Measurements from ENCODE around the gene OCSTAMP.

OCSTAMP gene

DNA sequence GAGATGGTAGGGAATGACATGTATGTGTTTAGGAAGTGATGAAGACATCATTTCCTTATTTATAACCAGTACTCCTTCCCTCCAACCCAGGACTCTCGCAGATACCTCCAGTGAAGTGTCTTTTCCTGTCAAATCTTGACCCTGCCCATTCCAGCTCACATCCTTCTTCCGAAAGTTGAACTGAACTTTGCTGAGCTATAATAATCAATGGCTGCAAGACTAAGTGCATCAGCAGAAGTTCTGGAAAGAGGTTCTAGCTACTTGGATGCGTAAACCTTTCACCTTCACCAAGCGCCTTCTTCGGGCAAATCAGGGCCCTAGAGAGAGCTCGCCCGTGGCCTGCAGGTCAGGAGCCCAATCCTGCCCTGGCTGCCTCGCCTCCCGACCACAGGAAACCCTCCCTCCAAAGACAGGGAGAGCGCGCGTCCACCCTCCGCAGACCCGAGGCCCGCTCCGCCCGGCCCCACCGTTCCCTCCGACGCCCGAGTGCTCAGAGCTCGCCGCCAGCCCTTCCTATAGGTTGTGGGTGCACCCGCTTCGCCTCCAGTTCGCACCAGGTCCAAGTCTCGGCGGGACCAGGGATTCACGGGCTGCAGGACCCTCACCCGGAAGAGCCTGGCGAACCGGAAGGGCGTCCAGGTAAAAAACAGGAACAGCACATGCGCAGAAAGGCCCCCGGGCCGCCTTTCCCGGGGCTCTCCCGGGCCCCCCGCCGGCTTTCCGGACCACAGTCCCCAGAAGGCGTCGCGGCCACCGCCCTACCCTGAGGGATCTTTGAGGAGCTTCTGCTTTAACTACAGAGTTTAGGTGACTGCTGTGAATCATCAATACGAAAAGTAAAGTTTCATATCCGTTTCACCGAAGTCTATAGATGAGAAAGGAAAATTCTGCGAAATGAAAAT is 37.3 kb downstream of the OCSTAMP start, which contains the start of gene ZNF334:
ZNF334 (minus strand) TSS at position 617 of the 902 bp plus-strand sequence. CDS start 1,457 bp downstream, outside the sequence.
- DNase-seq, result no peak

DNA sequence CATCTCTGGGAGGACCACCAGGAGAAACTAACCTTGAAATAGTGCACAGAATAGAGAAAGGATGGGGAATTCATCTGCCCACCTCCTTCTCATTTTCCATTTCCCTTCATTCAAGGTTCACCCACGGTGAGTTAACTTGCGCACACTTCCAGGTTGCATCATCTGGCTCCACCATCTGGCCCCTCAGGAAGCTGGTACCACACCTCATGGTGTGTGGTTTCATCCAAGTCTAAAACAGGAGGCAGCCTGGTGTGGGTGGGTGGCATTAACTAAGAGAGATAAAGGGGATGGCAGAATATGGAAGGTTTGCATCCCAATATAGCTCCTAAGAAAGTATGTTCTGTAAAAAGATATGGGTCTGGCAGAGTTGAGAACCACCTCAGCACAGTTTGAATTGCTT is 40.9 kb downstream of the OCSTAMP start:
- no peak for DNase-seq

DNA sequence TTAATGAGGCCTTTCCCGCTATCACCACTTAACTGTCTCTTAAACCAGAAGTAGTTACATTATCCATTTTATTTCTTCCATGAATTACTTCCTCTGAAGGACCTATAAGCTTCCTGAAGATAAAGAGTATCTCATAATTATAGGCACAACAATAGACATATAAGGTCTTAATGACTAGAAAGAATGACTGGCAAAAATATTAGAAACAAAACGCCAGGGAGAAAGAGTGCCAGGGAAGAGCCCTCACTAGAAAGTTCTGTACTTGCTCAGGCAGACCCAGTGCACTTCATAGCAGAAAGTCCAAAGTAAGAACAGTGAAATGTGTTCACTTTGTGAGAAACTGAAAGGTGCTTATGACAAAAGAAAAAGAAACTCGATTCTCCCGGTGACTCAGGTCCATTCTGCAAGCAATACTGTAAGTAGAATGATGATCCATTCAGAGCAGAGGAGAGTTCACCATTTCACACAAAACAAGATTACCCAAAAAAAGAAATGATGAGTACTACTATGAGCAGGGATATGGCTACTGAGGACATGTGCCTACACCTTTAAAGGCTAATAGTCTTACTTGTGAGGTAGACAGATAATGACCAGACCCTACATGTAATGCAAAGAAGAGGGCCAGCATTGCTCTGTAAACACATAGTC is 42.6 kb downstream of the OCSTAMP start:
- DNase-seq, result no peak

DNA sequence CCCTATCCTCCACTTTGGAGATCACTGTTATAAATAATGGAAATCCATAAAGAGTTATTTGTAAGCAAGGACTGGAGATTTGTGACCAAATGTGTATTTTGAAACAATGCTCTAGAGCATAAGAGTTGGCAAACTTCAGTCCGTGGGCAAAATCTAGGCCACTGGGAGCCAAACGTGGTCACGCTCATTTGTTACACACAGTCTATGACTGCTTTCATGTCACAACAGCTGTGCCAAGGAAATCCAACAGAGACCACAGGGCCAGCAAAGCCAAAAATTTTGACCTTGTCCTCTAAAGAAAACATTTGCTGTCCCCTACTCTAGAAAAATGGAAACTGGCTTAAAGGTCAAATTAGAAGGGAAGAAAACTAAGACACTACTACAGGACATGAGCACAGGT is 44.9 kb downstream of the OCSTAMP start:
- DNase-seq, result no peak

DNA sequence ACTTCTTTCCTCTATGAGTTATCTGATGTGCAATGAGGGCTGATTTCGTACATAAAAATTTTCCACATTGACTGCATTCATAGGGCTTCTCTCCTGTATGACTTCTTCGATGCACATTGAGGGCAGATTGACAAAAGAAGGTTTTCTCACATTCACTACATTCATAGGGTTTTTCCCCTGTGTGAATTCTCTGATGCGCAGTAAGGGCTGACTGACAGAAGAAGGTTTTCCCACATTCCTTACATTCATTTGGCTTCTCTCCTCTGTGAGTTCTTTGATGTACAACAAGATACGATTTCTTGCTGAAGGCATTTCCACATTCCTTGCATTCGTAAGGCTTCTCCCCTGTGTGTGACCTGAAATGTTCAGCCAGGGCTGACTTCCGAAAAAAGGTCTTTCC is 48.5 kb downstream of the OCSTAMP start:
- DNase-seq, result no peak

DNA sequence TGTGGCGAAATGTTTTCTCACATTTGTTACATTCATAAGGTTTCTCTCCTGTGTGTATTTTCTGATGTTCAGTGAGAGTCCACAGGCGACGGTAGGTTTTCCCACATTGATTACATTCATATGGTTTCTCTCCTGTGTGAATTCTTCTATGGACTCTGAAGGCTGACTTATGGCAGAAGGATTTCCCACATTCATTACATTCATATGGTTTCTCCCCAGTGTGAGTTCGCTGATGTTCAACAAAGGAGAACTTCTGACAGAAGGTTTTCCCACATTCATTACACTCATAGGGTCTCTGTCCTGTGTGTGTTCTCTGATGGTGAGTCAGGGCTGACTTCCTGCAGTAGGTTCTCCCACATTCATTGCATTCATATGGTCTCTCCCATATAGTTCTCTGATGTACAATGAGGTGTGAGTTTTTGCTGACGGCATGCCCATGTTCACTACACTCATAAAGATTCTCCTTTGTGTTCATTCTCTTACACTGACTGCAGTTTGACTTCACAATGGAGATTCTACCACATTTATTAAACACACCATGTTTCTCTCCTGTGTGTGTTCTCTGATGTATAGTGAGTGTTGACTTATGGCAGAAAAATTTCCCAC is 49.0 kb downstream of the OCSTAMP start:
- no peak for DNase-seq

DNA sequence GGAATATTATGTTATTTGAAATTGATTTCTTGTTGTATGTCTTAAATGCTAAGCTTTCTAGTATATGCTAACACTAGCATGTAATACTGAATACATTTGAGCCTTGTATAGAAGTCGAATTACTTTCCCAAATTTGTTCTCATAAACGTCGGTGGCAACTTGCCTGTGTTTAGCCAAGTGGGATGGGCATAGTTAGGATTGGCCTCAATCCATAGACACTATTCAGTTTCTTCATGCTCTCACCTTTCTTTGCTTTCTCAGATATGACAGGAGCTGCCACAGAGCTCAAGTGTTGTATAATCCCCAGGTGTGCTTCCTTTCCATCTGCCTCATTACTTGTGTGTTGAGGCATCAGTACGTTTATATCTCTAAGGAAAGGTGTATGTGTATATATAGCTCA is 56.4 kb downstream of the OCSTAMP start:
- no peak for DNase-seq

DNA sequence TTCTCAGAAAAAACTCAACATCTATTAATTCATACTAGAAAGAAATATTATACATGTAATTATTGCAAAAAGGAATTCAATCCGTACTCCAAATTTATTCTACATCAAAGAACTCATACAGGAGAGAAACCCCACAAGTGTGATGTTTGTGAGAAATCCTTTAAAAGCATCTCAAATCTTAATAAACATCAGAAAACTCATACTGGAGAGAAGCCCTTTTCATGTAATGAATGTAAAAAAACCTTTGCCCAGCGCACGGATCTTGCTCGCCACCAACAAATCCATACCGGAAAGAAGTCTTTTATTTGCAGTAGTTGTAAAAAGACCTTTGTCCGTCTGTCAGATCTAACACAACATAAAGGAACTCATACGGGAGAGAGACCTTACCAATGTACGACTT is 59.1 kb downstream of the OCSTAMP start:
- no peak for DNase-seq

Measured in CD4-positive, alpha-beta T cell treated with Interleukin-21 for 1 hour (primary cell).